OCI-LY1 (cell line): Measurements from ENCODE around the gene PHLDB3.

Experiments
- CTCF ChIP-seq: fragments of 200-600 bp; sonication (generic), shearing (Covaris generic); IDR thresholded peaks from 2 replicates; pipeline ENCODE4 v1.5.1; 2017; ENCODE audit warnings: mild to moderate bottlenecking, antibody characterized with exemption, low read length, moderate library complexity, mixed read lengths
- EZH2 ChIP-seq: fragments of 200-600 bp; sonication (generic), shearing (Covaris generic); IDR thresholded peaks from 2 replicates; pipeline ENCODE4 v1.8.0; 2017; ENCODE audit warnings: borderline replicate concordance, mixed run types, mild to moderate bottlenecking, antibody characterized with exemption, low read length, moderate library complexity, mixed read lengths

- no peak for TF ChIP-seq CTCF
- TF ChIP-seq EZH2: no peak
Measured at GRCh38 chr19:43435775-43436174, 68.8 kb downstream of the PHLDB3 start.
